ENCODE measurements around the gene LPAR5. TPM values are rescaled to one million over a fixed set of nuclear protein-coding genes. Genes with fewer than 3 reads are reported as not detected.
"Not testable (repeated sequence)": the region's sequence is repeated elsewhere in the genome, so short reads cannot be mapped to it uniquely, and the experiment has no call there.

Gene LPAR5
- total RNA-seq, 1 donor from 2014 or later, result 2.8 TPM

GRCh38 chr12:6612652-6613014, 23.1 kb downstream of the LPAR5 start:
- H3K36me3 Mint-ChIP-seq (ENCODE audit: low read depth), result no peaks in the 10 kb centered on the region
- no peak overlapping the region for H3K4me3 Mint-ChIP-seq
- intact Hi-C loops (cut with micrococcal nuclease), result no loop called here
- H3K27me3 Mint-ChIP-seq (ENCODE audit: insufficient read depth), result no peaks in the 10 kb centered on the region
- peak overlapping the region; percentile 75 for H3K27ac Mint-ChIP-seq
- H3K4me1 Mint-ChIP-seq (ENCODE audit: low read depth), result peaks cover 28% of the 10 kb centered on the region
- no peak for DNase-seq (ENCODE audit: low spot score)
- H3K9me3 Mint-ChIP-seq, result no peaks in the 10 kb centered on the region

GRCh38 chr12:6612247-6612646, 23.5 kb downstream of the LPAR5 start:
- Mint-ChIP-seq H3K4me3 (no peak overlapping the region), H3K36me3 (ENCODE audit: low read depth) (no peaks in the 10 kb centered on the region), H3K27me3 (ENCODE audit: insufficient read depth) (no peaks in the 10 kb centered on the region), H3K27ac (peak overlapping the region; percentile 75), H3K9me3 (no peaks in the 10 kb centered on the region), H3K4me1 (ENCODE audit: low read depth) (peaks cover 28% of the 10 kb centered on the region)
- intact Hi-C loops (cut with micrococcal nuclease), result no loop called here
- DNase-seq (ENCODE audit: low spot score), result no peak

GRCh38 chr12:6608592-6609281, 27.0 kb downstream of the LPAR5 start:
- Mint-ChIP-seq H3K4me1 (ENCODE audit: low read depth) (peaks cover 39% of the 10 kb centered on the region), H3K27me3 (ENCODE audit: insufficient read depth) (no peaks in the 10 kb centered on the region), H3K36me3 (ENCODE audit: low read depth) (peaks cover 18% of the 10 kb centered on the region), H3K27ac (no peak overlapping the region), H3K9me3 (no peaks in the 10 kb centered on the region), H3K4me3 (no peak overlapping the region)
- intact Hi-C loops (cut with micrococcal nuclease), result loop anchor here (1.0 to 10.0 kb wide), 11 partner anchors 9 to 506 kb away; partner anchors contain the start of genes COPS7A, LAG3, PTPN6 and TPI1
- no peak for DNase-seq (ENCODE audit: low spot score)

- peak; percentile 51 for DNase-seq (ENCODE audit: low spot score)
- Mint-ChIP-seq H3K27me3 (ENCODE audit: insufficient read depth) (no peaks in the 10 kb centered on the region), H3K4me1 (ENCODE audit: low read depth) (peaks cover 47% of the 10 kb centered on the region), H3K4me3 (no peak overlapping the region), H3K9me3 (no peaks in the 10 kb centered on the region), H3K27ac (no peak overlapping the region), H3K36me3 (ENCODE audit: low read depth) (peaks cover 25% of the 10 kb centered on the region)
- intact Hi-C loops (cut with micrococcal nuclease), result loop anchor here (1.0 to 10.0 kb wide), 17 partner anchors 25 to 507 kb away; partner anchors contain the start of genes COPS7A, GAPDH, ING4 and LAG3
Measured at GRCh38 chr12:6607751-6608591, 27.8 kb downstream of the LPAR5 start.

- peak; percentile 49 for DNase-seq (ENCODE audit: low spot score)
- H3K4me3 Mint-ChIP-seq, result no peak overlapping the region
- no peaks in the 10 kb centered on the region for H3K9me3 Mint-ChIP-seq
- peak overlapping the region; percentile 93 for H3K27ac Mint-ChIP-seq
- peaks cover 39% of the 10 kb centered on the region for H3K36me3 Mint-ChIP-seq (ENCODE audit: low read depth)
- H3K4me1 Mint-ChIP-seq (ENCODE audit: low read depth), result peaks cover 49% of the 10 kb centered on the region
- intact Hi-C loops (cut with micrococcal nuclease), result loop anchor here (1.0 to 10.0 kb wide), 12 partner anchors 32 to 508 kb away; partner anchors contain the start of genes GAPDH, ING4, LAG3 and MLF2
- H3K27me3 Mint-ChIP-seq (ENCODE audit: insufficient read depth), result no peaks in the 10 kb centered on the region
Measured at GRCh38 chr12:6606331-6607131, 29.2 kb downstream of the LPAR5 start.

GRCh38 chr12:6605421-6606330, 30.1 kb downstream of the LPAR5 start:
- no peak overlapping the region for H3K4me3 Mint-ChIP-seq
- intact Hi-C loops (cut with micrococcal nuclease), result loop anchor here (2.0 to 10.0 kb wide), 8 partner anchors 31 to 509 kb away; partner anchors contain the start of genes LAG3, MRPL51, PTPN6 and TPI1

GRCh38 chr12:6604259-6605029, 31.3 kb downstream of the LPAR5 start:
- DNase-seq (ENCODE audit: low spot score), result no peak
- Mint-ChIP-seq H3K4me3 (no peak overlapping the region), H3K36me3 (ENCODE audit: low read depth) (peaks cover 60% of the 10 kb centered on the region), H3K4me1 (ENCODE audit: low read depth) (peaks cover 46% of the 10 kb centered on the region), H3K9me3 (no peaks in the 10 kb centered on the region), H3K27me3 (ENCODE audit: insufficient read depth) (no peaks in the 10 kb centered on the region), H3K27ac (peak overlapping the region; percentile 93)
- intact Hi-C loops (cut with micrococcal nuclease), result loop anchor here (2.0 to 10.0 kb wide), 6 partner anchors 134 to 510 kb away; partner anchors contain the start of genes LAG3, PTPN6, TPI1 and VAMP1

More at GRCh38 chr12:6605421-6606330, 30.1 kb downstream of the LPAR5 start:
- Mint-ChIP-seq H3K4me1 (ENCODE audit: low read depth) (peaks cover 46% of the 10 kb centered on the region), H3K9me3 (no peaks in the 10 kb centered on the region), H3K36me3 (ENCODE audit: low read depth) (peaks cover 48% of the 10 kb centered on the region), H3K27me3 (ENCODE audit: insufficient read depth) (no peaks in the 10 kb centered on the region), H3K27ac (peak overlapping the region; percentile 93)
- DNase-seq (ENCODE audit: low spot score), result peak; percentile 25

GRCh38 chr12:6603095-6603567, 32.6 kb downstream of the LPAR5 start:
- no peak for DNase-seq (ENCODE audit: low spot score)
- Mint-ChIP-seq H3K27ac (peak overlapping the region; percentile 82), H3K27me3 (ENCODE audit: insufficient read depth) (no peaks in the 10 kb centered on the region), H3K36me3 (ENCODE audit: low read depth) (peaks cover 66% of the 10 kb centered on the region), H3K4me3 (no peak overlapping the region), H3K4me1 (ENCODE audit: low read depth) (peaks cover 46% of the 10 kb centered on the region), H3K9me3 (no peaks in the 10 kb centered on the region)
- intact Hi-C loops (cut with micrococcal nuclease), result loop anchor here (10.0 kb wide), 1 partner anchor 512 kb away; no protein-coding TSS in a partner anchor

GRCh38 chr12:6602526-6602925, 33.2 kb downstream of the LPAR5 start:
- H3K4me3 Mint-ChIP-seq, result no peak overlapping the region
- H3K9me3 Mint-ChIP-seq, result no peaks in the 10 kb centered on the region
- no peaks in the 10 kb centered on the region for H3K27me3 Mint-ChIP-seq (ENCODE audit: insufficient read depth)
- intact Hi-C loops (cut with micrococcal nuclease), result loop anchor here (10.0 kb wide), 1 partner anchor 512 kb away; no protein-coding TSS in a partner anchor
- DNase-seq (ENCODE audit: low spot score), result no peak
- peaks cover 71% of the 10 kb centered on the region for H3K36me3 Mint-ChIP-seq (ENCODE audit: low read depth)
- H3K4me1 Mint-ChIP-seq (ENCODE audit: low read depth), result peaks cover 46% of the 10 kb centered on the region
- H3K27ac Mint-ChIP-seq, result peak overlapping the region; percentile 74

- peak overlapping the region; percentile 55 for H3K27ac Mint-ChIP-seq
Measured at GRCh38 chr12:6595673-6596072, 40.1 kb downstream of the LPAR5 start.

GRCh38 chr12:6592087-6592486, 43.7 kb downstream of the LPAR5 start:
- H3K4me3 Mint-ChIP-seq, result no peak overlapping the region

More at GRCh38 chr12:6595673-6596072, 40.1 kb downstream of the LPAR5 start:
- DNase-seq (ENCODE audit: low spot score); H3K4me3 Mint-ChIP-seq; H3K9me3 Mint-ChIP-seq; H3K4me1 Mint-ChIP-seq (ENCODE audit: low read depth); H3K27me3 Mint-ChIP-seq (ENCODE audit: insufficient read depth); intact Hi-C loops (cut with micrococcal nuclease): not testable (repeated sequence)
- peaks cover 72% of the 10 kb centered on the region for H3K36me3 Mint-ChIP-seq (ENCODE audit: low read depth)

More at GRCh38 chr12:6592087-6592486, 43.7 kb downstream of the LPAR5 start:
- H3K9me3 Mint-ChIP-seq, result no peaks in the 10 kb centered on the region
- H3K27ac Mint-ChIP-seq, result peak overlapping the region; percentile 47
- peaks cover 5% of the 10 kb centered on the region for H3K4me1 Mint-ChIP-seq (ENCODE audit: low read depth)
- peaks cover 66% of the 10 kb centered on the region for H3K36me3 Mint-ChIP-seq (ENCODE audit: low read depth)
- no peak for DNase-seq (ENCODE audit: low spot score)
- no peaks in the 10 kb centered on the region for H3K27me3 Mint-ChIP-seq (ENCODE audit: insufficient read depth)
- intact Hi-C loops (cut with micrococcal nuclease), result no loop called here

Data from activated T-helper 1 cell treated with anti-CD3 and anti-CD28 coated beads, Interleukin-12 subunit alpha, Interleukin-12 subunit beta, Interleukin-2, Interleukin-4 antibody, amounts not matched to agents 30 ng/mL and 10 ng/mL and 1 ng/mL, durations not matched to agents 14 hours and 24 hours and 36 hours (primary cell).